HEK293T (cell line): ENCODE measurements around the gene FAM124B.
"Not testable (repeated sequence)": the region's sequence is repeated elsewhere in the genome, so short reads cannot be mapped to it uniquely, and the experiment has no call there.

ENCODE experiments used
- CTCF ChIA-PET: fragments of 350-600 bp; formaldehyde crosslinking; extraction: SDS; loops from one replicate; lab custom pipeline; 2021; ENCODE audit warnings: antibody characterized with exemption, inconsistent platforms; lab: Yijun Ruan, JAX
- POLR2A ChIA-PET: fragments of 350-600 bp; formaldehyde crosslinking; extraction: SDS; loops from one replicate; lab custom pipeline; 2020; ENCODE audit warnings: antibody characterized with exemption, inconsistent platforms; lab: Yijun Ruan, JAX
- DNase-seq: peaks from one replicate; pipeline ENCODE4 v3.0.0; 2012; ENCODE audit warnings: mixed read lengths; ENCODE audit errors: extremely low spot score
- ARNT ChIP-seq: fragments of 450-650 bp; IDR thresholded peaks from 2 replicates; pipeline ENCODE4 v1.6.1; 2017; ENCODE audit warnings: mild to moderate bottlenecking
- BHLHE40 ChIP-seq: fragments of 450-650 bp; IDR thresholded peaks from 2 replicates; pipeline ENCODE4 v1.6.1; 2016; ENCODE audit warnings: mild to moderate bottlenecking, moderate library complexity, borderline replicate concordance
- CTBP1 ChIP-seq: fragments of 450-650 bp; IDR thresholded peaks from 2 replicates; pipeline ENCODE4 v1.6.1; 2016; ENCODE audit warnings: borderline replicate concordance
- ELF4 ChIP-seq: fragments of 450-650 bp; IDR thresholded peaks from 2 replicates; pipeline ENCODE4 v1.6.1; 2017; ENCODE audit warnings: antibody characterized with exemption
- FOXA1 ChIP-seq: fragments of 450-650 bp; IDR thresholded peaks from 2 replicates; pipeline ENCODE4 v1.6.1; 2016; ENCODE audit warnings: mild to moderate bottlenecking
- FOXK2 ChIP-seq: fragments of 450-650 bp; IDR thresholded peaks from 2 replicates; pipeline ENCODE4 v1.6.1; 2016; ENCODE audit warnings: mild to moderate bottlenecking
- FOXM1 ChIP-seq: fragments of 450-650 bp; IDR thresholded peaks from 2 replicates; pipeline ENCODE4 v1.6.1; 2017; ENCODE audit warnings: mild to moderate bottlenecking, borderline replicate concordance
- HDGF ChIP-seq: fragments of 450-650 bp; IDR thresholded peaks from 2 replicates; pipeline ENCODE4 v1.6.1; 2017; ENCODE audit warnings: antibody characterized with exemption, borderline replicate concordance
- L3MBTL2 ChIP-seq: fragments of 450-650 bp; conservative IDR thresholded peaks from 2 replicates; pipeline ENCODE4 v1.6.1; 2016; ENCODE audit warnings: mild to moderate bottlenecking
- LEF1 ChIP-seq: fragments of 450-650 bp; IDR thresholded peaks from 2 replicates; pipeline ENCODE4 v1.6.1; 2017; ENCODE audit warnings: mild to moderate bottlenecking, borderline replicate concordance
- NFRKB ChIP-seq: fragments of 450-650 bp; IDR thresholded peaks from 2 replicates; pipeline ENCODE4 v1.6.1; 2016; ENCODE audit warnings: mild to moderate bottlenecking, moderate library complexity
- PKNOX1 ChIP-seq: fragments of 450-650 bp; IDR thresholded peaks from 2 replicates; pipeline ENCODE4 v1.6.1; 2016
- SP1 ChIP-seq: fragments of 450-650 bp; IDR thresholded peaks from 2 replicates; pipeline ENCODE4 v1.6.1; 2017
- SUZ12 ChIP-seq: fragments of 450-650 bp; IDR thresholded peaks from 2 replicates; pipeline ENCODE4 v1.6.1; 2016; ENCODE audit warnings: mild to moderate bottlenecking
- TARDBP ChIP-seq: fragments of 450-650 bp; IDR thresholded peaks from 2 replicates; pipeline ENCODE4 v1.6.1; 2016
- ZNF384 ChIP-seq: fragments of 450-650 bp; IDR thresholded peaks from 2 replicates; pipeline ENCODE4 v1.6.1; 2016

FAM124B gene

DNA sequence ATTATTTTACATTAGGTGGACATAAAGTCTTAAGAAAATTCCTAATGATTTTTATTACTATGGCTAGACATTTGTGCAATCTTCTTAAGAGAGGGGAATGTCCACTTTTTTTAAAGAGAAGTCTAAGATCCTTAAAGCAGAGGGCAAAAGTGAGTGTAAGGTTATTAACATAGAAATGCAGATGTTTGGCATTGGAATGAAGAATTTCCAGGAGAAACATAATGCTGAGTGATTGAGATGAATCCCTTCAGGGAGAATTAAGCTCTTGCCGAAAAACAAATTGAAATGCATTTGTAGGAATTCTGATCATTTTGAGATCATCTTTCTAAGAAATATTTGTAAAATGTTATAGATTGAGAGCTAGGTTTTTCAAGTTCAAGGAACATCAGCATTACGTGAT lies 15.0 kb downstream of the FAM124B start:
- TF ChIP-seq CTBP1, result no peak
- no peak for TF ChIP-seq ARNT
- TF ChIP-seq FOXK2, result no peak
- no peak for TF ChIP-seq ELF4
- no peak for TF ChIP-seq FOXM1
- TF ChIP-seq L3MBTL2, result no peak
- no peak for TF ChIP-seq TARDBP
- TF ChIP-seq SP1, result no peak
- TF ChIP-seq HDGF, result no peak
- TF ChIP-seq LEF1, result no peak
- no peak for TF ChIP-seq NFRKB
- TF ChIP-seq BHLHE40, result no peak
- no peak for TF ChIP-seq PKNOX1
- TF ChIP-seq SUZ12, result no peak
- no peak for TF ChIP-seq ZNF384
- TF ChIP-seq FOXA1, result no peak
- no peak for DNase-seq
- CTCF ChIA-PET, result interaction anchor here (0.6 to 1.0 kb wide), 2 partner anchors 18 to 598 kb away, joined by 3 read pairs; no protein-coding TSS in a partner anchor
- POLR2A ChIA-PET, result no interaction called here

- no peak for TF ChIP-seq TARDBP
- TF ChIP-seq SP1, result no peak
- POLR2A ChIA-PET, result no interaction called here
- CTCF ChIA-PET, result no interaction called here
- DNase-seq, result no peak
These were observed 18.8 kb downstream of the FAM124B start for GRCh38 chr2:224382973-224383555.

DNA sequence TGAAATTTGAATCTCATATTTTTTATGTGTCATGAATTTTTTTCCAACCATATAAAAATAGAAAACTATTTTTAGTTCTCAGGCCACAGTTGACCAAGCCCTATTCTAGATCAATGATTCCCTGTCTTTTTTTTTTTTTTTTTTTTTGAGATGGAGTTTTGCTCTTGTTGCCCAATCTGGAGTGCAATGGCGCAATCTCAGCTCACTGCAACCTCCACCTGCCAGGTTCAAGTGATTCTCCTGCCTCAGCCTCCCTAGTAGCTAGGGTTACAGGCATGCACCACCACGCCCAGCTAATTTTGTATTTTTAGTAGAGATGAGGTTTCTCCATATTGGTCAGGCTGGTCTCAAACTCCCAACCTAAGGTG lies 19.6 kb downstream of the FAM124B start:
- POLR2A ChIA-PET, DNase-seq, CTCF ChIA-PET: not testable (repeated sequence)

DNA sequence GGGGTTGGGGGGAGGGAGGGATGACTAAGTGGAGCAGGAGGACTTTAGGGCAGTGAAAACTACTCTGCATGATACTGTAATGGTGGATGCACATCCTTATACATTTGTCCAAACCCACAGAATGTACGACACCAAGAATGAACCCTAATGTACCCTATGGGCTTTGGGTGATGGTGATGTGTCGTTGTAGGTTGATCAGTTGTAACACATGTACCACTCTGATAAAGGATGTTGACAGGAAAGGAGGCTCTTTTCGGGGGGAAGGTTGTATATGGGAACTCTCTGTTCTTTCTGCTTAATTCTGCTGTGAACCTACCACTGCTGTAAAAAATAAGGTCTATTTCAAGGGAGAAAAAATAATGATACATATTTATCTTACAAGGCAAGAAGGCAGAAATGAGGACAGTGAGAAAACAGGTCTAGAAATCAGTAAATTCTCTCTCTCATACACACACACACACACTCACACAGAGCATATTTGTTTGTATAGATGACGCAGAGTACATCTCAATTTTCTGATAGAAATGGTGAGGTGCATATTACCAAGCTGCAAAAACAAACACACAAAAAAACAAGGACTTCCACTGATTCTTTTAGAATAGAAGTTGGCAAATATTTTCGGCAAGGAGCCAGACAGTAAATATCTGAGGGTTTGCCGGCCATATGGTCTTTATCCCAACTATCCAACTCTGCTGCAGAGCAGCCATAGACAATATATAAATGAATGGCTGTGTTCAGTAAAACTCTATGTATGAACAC lies 20.2 kb downstream of the FAM124B start:
- TF ChIP-seq BHLHE40 (no peak), FOXK2 (no peak)
- ChIA-PET POLR2A (no interaction called here), CTCF (interaction anchor here (1.2 kb wide), 1 partner anchor 14 kb away, joined by 3 read pairs; no protein-coding TSS in a partner anchor)
- no peak for DNase-seq

DNA sequence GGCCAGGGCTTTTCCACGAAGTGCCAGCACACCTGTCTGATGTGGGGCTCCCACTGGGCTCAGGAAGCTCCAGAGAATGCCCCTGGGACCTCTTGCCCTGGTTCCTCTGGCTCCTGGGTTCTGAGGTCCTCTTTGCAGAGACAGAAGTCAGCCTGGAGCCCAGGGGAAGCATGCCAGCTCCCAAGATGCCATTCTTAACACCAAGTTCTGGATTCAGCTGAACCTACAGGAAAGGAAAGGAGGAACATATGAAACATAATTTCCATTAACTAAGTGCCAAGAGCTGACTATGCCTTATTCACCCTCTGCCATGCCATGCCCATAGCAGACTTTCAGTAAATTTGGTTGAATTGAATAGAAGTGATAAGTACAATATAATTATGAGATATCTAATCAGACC lies 21.9 kb downstream of the FAM124B start:
- no peak for TF ChIP-seq PKNOX1
- no peak for TF ChIP-seq SUZ12
- no peak for TF ChIP-seq ARNT
- TF ChIP-seq FOXA1, result no peak
- no peak for TF ChIP-seq ZNF384
- TF ChIP-seq HDGF, result no peak
- TF ChIP-seq ELF4, result no peak
- no peak for TF ChIP-seq CTBP1
- TF ChIP-seq TARDBP, result no peak
- TF ChIP-seq NFRKB, result no peak
- TF ChIP-seq FOXK2, result no peak
- TF ChIP-seq LEF1, result no peak
- TF ChIP-seq SP1, result no peak
- POLR2A ChIA-PET, result no interaction called here
- CTCF ChIA-PET, result interaction anchor here (1.2 kb wide), 1 partner anchor 12 kb away, joined by 3 read pairs; no protein-coding TSS in a partner anchor
- DNase-seq, result no peak

DNA sequence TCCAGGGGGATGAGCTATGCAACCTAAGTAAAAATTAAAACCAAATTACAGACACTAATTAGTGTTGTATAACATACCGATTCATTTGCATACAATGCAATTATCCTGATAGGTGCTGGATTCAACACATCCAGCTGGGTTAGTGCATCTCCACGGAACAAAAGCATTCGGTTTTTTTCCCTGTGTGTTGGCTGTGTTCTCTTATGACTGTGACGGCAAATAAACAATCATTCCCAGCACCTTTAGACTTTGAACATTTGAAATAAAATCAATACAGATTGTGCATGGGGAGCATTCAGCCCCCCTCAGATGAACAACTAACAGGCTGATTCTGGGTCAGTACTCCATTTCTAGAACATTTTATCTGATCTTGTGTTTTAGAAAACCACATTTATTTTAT lies 22.7 kb downstream of the FAM124B start:
- ChIA-PET POLR2A (no interaction called here), CTCF (no interaction called here)
- no peak for DNase-seq
- TF ChIP-seq TARDBP, result no peak
- TF ChIP-seq ELF4, result no peak
- no peak for TF ChIP-seq SP1
- TF ChIP-seq SUZ12, result no peak
- TF ChIP-seq ZNF384, result no peak
- no peak for TF ChIP-seq FOXM1

GRCh38 chr2:224378701-224379097 lies 23.2 kb downstream of the FAM124B start:
- TF ChIP-seq FOXM1 (no peak), FOXA1 (no peak)
- CTCF ChIA-PET, result no interaction called here
- no peak for DNase-seq
- POLR2A ChIA-PET, result no interaction called here
